PC-3 (cell line): ENCODE measurements around the gene HM13. TPM values are rescaled to one million over a fixed set of nuclear protein-coding genes. Genes with fewer than 3 reads are reported as not detected.
"Not testable (repeated sequence)": the region's sequence is repeated elsewhere in the genome, so short reads cannot be mapped to it uniquely, and the experiment has no call there.

Experiments
- ATAC-seq: fragments of 200-7000 bp; cut with Tn5 transposase; 2 replicates; pipeline ENCODE4 v1.9.1; 2020; ENCODE audit warnings: mild to moderate bottlenecking, moderate library complexity
- BruUV-seq: library from RNA; stranded (reverse); fragments of 400-500 nt; replicated peaks from 2 replicates; lab custom pipeline; 2021; lab: Mats Ljungman, UMichigan
- CTCF ChIA-PET: fragments of 300-600 bp; sonication (Branson Sonifier 250); formaldehyde crosslinking; loops from one replicate; lab custom pipeline; 2022; ENCODE audit warnings: antibody characterized with exemption; lab: Charles Lee
- POLR2A ChIA-PET: fragments of 300-600 bp; sonication (Branson Sonifier 250); formaldehyde crosslinking; loops from one replicate; lab custom pipeline; 2022; ENCODE audit warnings: antibody characterized with exemption; ENCODE audit not compliant: unreplicated experiment; lab: Charles Lee
- DNase-seq: peaks from one replicate; pipeline ENCODE4 v3.0.0-alpha.2; 2015
- H2AFZ ChIP-seq: fragments of 300-600 bp; sonication (generic); 2 replicates; pipeline ENCODE4 v1.6.0; 2016; ENCODE audit warnings: antibody characterized with exemption, low read length
- H3F3A ChIP-seq: fragments of 300-600 bp; sonication (generic); one replicate; pipeline ENCODE4 v1.6.0; 2017; ENCODE audit warnings: antibody characterized with exemption, low read length, control low read depth, mild to moderate bottlenecking; ENCODE audit not compliant: unreplicated experiment
- H3K27ac ChIP-seq: fragments of 300-600 bp; sonication (generic); 2 replicates; pipeline ENCODE4 v1.5.1; 2016; ENCODE audit warnings: mild to moderate bottlenecking, low read length
- H3K27me3 ChIP-seq: fragments of 300-600 bp; sonication (generic); 2 replicates; pipeline ENCODE4 v1.6.1; 2016; ENCODE audit warnings: low read length, mixed read lengths
- H3K36me3 ChIP-seq: fragments of 300-600 bp; sonication (generic); 2 replicates; pipeline ENCODE4 v1.6.1; 2016; ENCODE audit warnings: low read depth, mixed run types, low read length, mixed read lengths
- H3K4me1 ChIP-seq: fragments of 300-600 bp; sonication (generic); 2 replicates; pipeline ENCODE4 v1.5.1; 2016; ENCODE audit warnings: low read length; ENCODE audit not compliant: insufficient read depth
- H3K4me2 ChIP-seq: fragments of 300-600 bp; sonication (generic); 2 replicates; pipeline ENCODE4 v1.6.0; 2016; ENCODE audit warnings: low read length
- H3K4me3 ChIP-seq: fragments of 300-600 bp; sonication (generic); 2 replicates; pipeline ENCODE4 v1.5.1; 2016; ENCODE audit warnings: mild to moderate bottlenecking, low read length, mixed read lengths
- H3K79me2 ChIP-seq: fragments of 300-600 bp; sonication (generic); 2 replicates; pipeline ENCODE4 v1.6.1; 2017; ENCODE audit warnings: low read length, mixed read lengths
- H3K9ac ChIP-seq: fragments of 300-600 bp; sonication (generic); 2 replicates; pipeline ENCODE4 v1.6.0; 2016; ENCODE audit warnings: mild to moderate bottlenecking, low read length
- H3K9me2 ChIP-seq: fragments of 300-600 bp; sonication (generic); replicated peaks from 2 replicates; pipeline ENCODE4 v1.6.1; 2016; ENCODE audit warnings: mixed run types, low read length, mixed read lengths
- H3K9me3 ChIP-seq: fragments of 300-600 bp; sonication (generic); 2 replicates; pipeline ENCODE4 v1.6.1; 2016; ENCODE audit warnings: low read length, mixed read lengths
- H4K20me1 ChIP-seq: fragments of 300-600 bp; sonication (generic); 2 replicates; pipeline ENCODE4 v1.6.1; 2016; ENCODE audit warnings: low read length, mixed read lengths
- EZH2 ChIP-seq: fragments of 300-600 bp; sonication (generic); IDR thresholded peaks from one replicate; pipeline ENCODE4 v1.6.1; 2017; ENCODE audit warnings: antibody characterized with exemption, mild to moderate bottlenecking, low read length; ENCODE audit not compliant: unreplicated experiment
- EZH2phosphoT487 ChIP-seq: fragments of 300-600 bp; sonication (generic); IDR thresholded peaks from 2 replicates; pipeline ENCODE4 v1.6.1; 2018; ENCODE audit warnings: mild to moderate bottlenecking, antibody characterized with exemption, low read length, borderline replicate concordance
- intact Hi-C: fragments of 100-400 bp; cut with micrococcal nuclease; formaldehyde crosslinking; loops from 2 replicates; pipeline ENCODE4 v1.9.0; 2023
- total RNA-seq: library from RNA; depleted of rRNA; stranded (reverse); fragments of >200 nt; gene quantifications from 2 replicates; pipeline ENCODE4 v1.2.3, GENCODE V29; 2014
- TF ChIP-seq, protein P1 (sequence below): fragments of 300-600 bp; sonication (generic); conservative IDR thresholded peaks from 2 replicates; pipeline ENCODE4 v1.5.1; 2017; ENCODE audit warnings: antibody characterized with exemption, low read depth, mild to moderate bottlenecking, low read length

The HM13 gene
- total RNA-seq, 1 experiment from 2014 or later, result 99.5 TPM

DNA sequence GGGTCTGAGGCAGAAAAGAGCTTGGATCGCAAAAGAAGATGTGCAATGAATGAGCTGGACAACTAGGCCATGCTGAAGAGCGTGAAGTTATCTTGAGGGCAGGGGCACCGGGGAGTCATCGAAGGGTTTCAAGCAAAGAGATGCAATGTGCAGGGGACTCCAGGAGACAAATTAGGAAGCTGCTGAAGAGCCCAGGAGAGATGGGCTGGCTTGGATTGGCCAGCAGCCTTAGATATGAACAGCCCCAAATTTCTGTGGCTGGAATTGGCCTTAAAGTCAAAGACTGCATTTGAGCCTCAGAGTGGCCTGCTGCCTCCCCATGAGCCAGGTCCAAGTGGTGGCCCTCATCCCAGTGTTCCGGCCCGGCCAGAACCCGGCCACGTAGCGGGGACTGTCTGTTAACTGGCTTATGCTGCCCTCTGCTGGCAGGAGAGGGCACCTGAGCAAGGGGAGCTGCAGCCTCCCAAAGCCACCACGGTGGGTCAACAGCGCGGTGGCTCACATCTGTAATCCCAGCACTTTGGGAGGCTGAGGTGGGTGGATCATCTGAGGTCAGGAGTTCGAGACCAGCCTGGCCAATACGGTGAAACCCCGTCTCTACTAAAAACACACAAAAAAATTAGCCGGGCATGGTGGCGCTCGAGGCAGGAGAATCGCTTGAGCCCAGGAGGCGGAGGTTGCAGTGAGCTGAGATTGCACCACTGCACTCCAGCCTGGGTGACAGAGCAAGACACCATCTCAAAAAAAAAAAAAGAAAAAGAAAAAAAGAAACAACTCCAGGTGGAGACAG, 11.2 kb upstream of the HM13 start:
- H3K27ac ChIP-seq, H3K9me2 ChIP-seq, BruUV-seq, H3K27me3 ChIP-seq, H3F3A ChIP-seq, H3K4me3 ChIP-seq, H3K9me3 ChIP-seq, H4K20me1 ChIP-seq, H3K4me1 ChIP-seq, H3K79me2 ChIP-seq, H3K4me2 ChIP-seq, H3K9ac ChIP-seq, POLR2A ChIA-PET, H3K36me3 ChIP-seq: not testable (repeated sequence)
- peak; percentile 84 for DNase-seq
- CTCF ChIA-PET, result interaction anchor here (0.5 to 1.3 kb wide), 8 partner anchors 8 to 367 kb away, joined by 3 to 8 read pairs (median 5); partner anchors contain the start of genes DUSP15 and TTLL9
- ATAC-seq, result peak; percentile 99
- 0 out of 2 replicates have a peak overlapping the region, but pooled peaks have one; percentile 13 for H2AFZ ChIP-seq
- TF ChIP-seq, protein P1, sequence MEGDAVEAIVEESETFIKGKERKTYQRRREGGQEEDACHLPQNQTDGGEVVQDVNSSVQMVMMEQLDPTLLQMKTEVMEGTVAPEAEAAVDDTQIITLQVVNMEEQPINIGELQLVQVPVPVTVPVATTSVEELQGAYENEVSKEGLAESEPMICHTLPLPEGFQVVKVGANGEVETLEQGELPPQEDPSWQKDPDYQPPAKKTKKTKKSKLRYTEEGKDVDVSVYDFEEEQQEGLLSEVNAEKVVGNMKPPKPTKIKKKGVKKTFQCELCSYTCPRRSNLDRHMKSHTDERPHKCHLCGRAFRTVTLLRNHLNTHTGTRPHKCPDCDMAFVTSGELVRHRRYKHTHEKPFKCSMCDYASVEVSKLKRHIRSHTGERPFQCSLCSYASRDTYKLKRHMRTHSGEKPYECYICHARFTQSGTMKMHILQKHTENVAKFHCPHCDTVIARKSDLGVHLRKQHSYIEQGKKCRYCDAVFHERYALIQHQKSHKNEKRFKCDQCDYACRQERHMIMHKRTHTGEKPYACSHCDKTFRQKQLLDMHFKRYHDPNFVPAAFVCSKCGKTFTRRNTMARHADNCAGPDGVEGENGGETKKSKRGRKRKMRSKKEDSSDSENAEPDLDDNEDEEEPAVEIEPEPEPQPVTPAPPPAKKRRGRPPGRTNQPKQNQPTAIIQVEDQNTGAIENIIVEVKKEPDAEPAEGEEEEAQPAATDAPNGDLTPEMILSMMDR, result peak; percentile 88
- intact Hi-C loops, result loop anchor here (1.0 to 5.0 kb wide), 2 partner anchors 41 to 90 kb away; no protein-coding TSS in a partner anchor

DNA sequence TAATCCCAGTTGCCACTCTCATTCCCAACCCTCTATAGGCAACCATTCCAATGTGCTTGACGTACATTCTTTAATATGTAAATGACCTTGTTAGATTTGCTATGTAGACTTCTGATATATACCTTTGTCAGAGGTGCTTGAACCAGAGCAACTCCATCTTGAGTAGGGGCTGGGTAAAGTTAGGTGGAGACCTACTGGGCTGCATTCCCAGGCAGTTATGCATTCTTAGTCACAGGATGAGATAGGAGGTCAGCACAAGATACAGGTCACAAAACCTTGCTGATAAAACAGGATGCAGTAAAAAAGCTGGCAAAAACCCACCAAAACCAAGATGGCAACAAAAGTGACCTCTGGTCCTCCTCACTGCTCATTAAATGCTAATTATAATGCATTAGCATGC, 8.3 kb upstream of the HM13 start:
- no peak overlapping the region for H3K4me3 ChIP-seq
- no peak overlapping the region for H3K4me2 ChIP-seq
- no peaks in the 10 kb centered on the region for H3K9me3 ChIP-seq
- H3K4me1 ChIP-seq, result 0 out of 2 replicates have a peak, but pooled peaks cover 4% of the 10 kb centered on the region
- H4K20me1 ChIP-seq, result no peaks in the 10 kb centered on the region
- H2AFZ ChIP-seq, result no peak overlapping the region
- H3K9me2 ChIP-seq, result no peaks in the 10 kb centered on the region
- no peaks in the 10 kb centered on the region for H3F3A ChIP-seq
- H3K27me3 ChIP-seq, result no peaks in the 10 kb centered on the region
- no peak overlapping the region for H3K9ac ChIP-seq
- ATAC-seq, result no peak
- no peak overlapping the region for H3K27ac ChIP-seq
- POLR2A ChIA-PET, result no interaction called here
- BruUV-seq, result no TSS peak
- H3K79me2 ChIP-seq, result no peaks in the 10 kb centered on the region
- intact Hi-C loops, result no loop called here
- CTCF ChIA-PET, result no interaction called here
- no peak for TF ChIP-seq EZH2
- TF ChIP-seq, protein P1, result no peak
- TF ChIP-seq EZH2phosphoT487, result no peak
- no peaks in the 10 kb centered on the region for H3K36me3 ChIP-seq
- DNase-seq, result no peak
